Stomach (tissue), 9 donors: ENCODE results near the gene NUP160. TPM values are rescaled to one million over a fixed set of nuclear protein-coding genes. Genes with fewer than 3 reads are reported as not detected.
"Not testable (repeated sequence)": the region's sequence is repeated elsewhere in the genome, so short reads cannot be mapped to it uniquely, and the experiment has no call there.

Experiments used
- DNase-seq, 2 donors: peaks; one replicate each; pipeline versions ENCODE4 v3.0.0 to v3.0.0-alpha.2; 2013 to 2019
- H3K27ac ChIP-seq, 5 donors: fragments of 200-600 bp in 4 of 5; sonication (generic) in 4 of 5; one replicate each; pipeline ENCODE4 v1.5.1; 2013 to 2019; ENCODE audit warnings: mild to moderate bottlenecking in 1 of 5, moderate library complexity in 1 of 5
- H3K27me3 ChIP-seq, 3 donors: fragments of 200-600 bp; sonication (generic); one replicate each; pipeline ENCODE4 v1.5.1; 2017 to 2019; ENCODE audit warnings: mixed run types in 1 of 3
- H3K36me3 ChIP-seq, 4 donors: fragments of 200-600 bp; sonication (generic); 1 replicate in 3 of 4; 2 replicates in 1 of 4; pipeline ENCODE4 v1.5.1; 2016 to 2019
- H3K4me1 ChIP-seq, 4 donors: fragments of 200-600 bp; sonication (generic); one replicate each; pipeline ENCODE4 v1.5.1; 2016 to 2019
- H3K4me3 ChIP-seq, 4 donors: fragments of 200-600 bp; sonication (generic) in 3 of 4; one replicate each; pipeline ENCODE4 v1.5.1; 2016 to 2019; ENCODE audit warnings: mild to moderate bottlenecking in 1 of 4
- H3K9me3 ChIP-seq, 4 donors: fragments of 200-600 bp; sonication (generic); one replicate each; pipeline ENCODE4 v1.5.1; 2016 to 2019
- EP300 ChIP-seq: sonication (generic); formaldehyde crosslinking; IDR thresholded peaks from one replicate; pipeline ENCODE4 v1.6.1; 2017; ENCODE audit warnings: antibody characterized with exemption
- POLR2A ChIP-seq, 4 donors: fragments of 450-650 bp; IDR thresholded peaks; one replicate each; pipeline ENCODE4 v1.6.1; 2016; ENCODE audit warnings: antibody characterized with exemption in 4 of 4, control low read depth in 2 of 4, mild to moderate bottlenecking in 1 of 4, moderate library complexity in 1 of 4
- POLR2AphosphoS5 ChIP-seq, 3 donors: sonication (generic); formaldehyde crosslinking; IDR thresholded peaks; one replicate each; pipeline ENCODE4 v1.6.1; 2016; ENCODE audit warnings: antibody characterized with exemption in 3 of 3
- WGBS, 5 donors: extraction: QIAGEN DNeasy Blood & Tissue Kit in 3 of 5; methylation state at CpG; one replicate each; pipeline versions ENCODE4 v1.1.5 to v1.1.7; 2013 to 2018; 5-methylcytosine and 5-hydroxymethylcytosine counted together
- intact Hi-C: fragments of 100-400 bp; cut with DNase I; formaldehyde crosslinking; loops from one replicate; pipeline ENCODE4 v1.15.1; 2023; ENCODE audit warnings: low total_unique reads
- polyA plus RNA-seq, 3 donors: library from polyadenylated mRNA; stranded (reverse); fragments of 200-250 nt; gene quantifications; one replicate each; pipeline ENCODE4 v1.2.3, GENCODE V29; 2013
- total RNA-seq, 5 donors: library from RNA; depleted of rRNA; stranded (reverse); fragments of >200 nt; gene quantifications; one replicate each; pipeline versions ENCODE4 v1.1.0 to v1.2.3, GENCODE V29; 2014 to 2016
- TF ChIP-seq, protein P1 (sequence below), 7 experiments: fragments of 450-650 bp in 4 of 7; fragments of 200-600 bp in 3 of 7; sonication (generic) in 3 of 7; IDR thresholded peaks; one replicate each; pipeline ENCODE4 v1.5.1; 2016 to 2019; ENCODE audit warnings: antibody characterized with exemption in 7 of 7, control low read depth in 2 of 7, mild to moderate bottlenecking in 1 of 7
- donor health status: healthy with polysubstance abuse.
- donor health status: Bipolar disorder and iron deficiency.
- donor health status: healthy.

The NUP160 gene
- total and polyA plus RNA-seq, 8 donors = 7.9 to 77.5 (median 12.0) TPM

DNA sequence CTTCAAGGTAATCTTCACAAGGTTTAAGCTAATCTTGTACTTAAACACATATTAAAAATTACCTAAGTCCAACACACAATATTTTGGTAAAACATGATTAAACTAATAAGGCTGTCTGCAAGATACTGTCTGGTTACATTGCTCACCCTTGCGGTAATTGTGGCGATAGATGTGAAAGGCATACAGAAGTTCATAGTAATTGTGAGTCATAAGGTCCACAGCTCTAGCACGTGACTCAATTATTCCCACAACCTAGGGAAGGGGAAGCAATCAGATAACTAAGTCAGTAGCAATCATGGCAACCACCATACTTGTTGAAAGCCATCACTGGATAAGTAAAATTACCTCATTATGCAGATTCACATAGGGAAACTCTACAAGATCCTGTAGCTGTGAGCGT lies 50.5 kb downstream of the NUP160 start:
- intact Hi-C loops = no loop called here
- no peak overlapping the region for H3K4me3 ChIP-seq
- TF ChIP-seq POLR2A (IDR thresholded peaks at IDR 0.05) (no peak), EP300 (no peak), POLR2AphosphoS5 (IDR thresholded peaks at IDR 0.05) (no peak)
- TF ChIP-seq, protein P1, sequence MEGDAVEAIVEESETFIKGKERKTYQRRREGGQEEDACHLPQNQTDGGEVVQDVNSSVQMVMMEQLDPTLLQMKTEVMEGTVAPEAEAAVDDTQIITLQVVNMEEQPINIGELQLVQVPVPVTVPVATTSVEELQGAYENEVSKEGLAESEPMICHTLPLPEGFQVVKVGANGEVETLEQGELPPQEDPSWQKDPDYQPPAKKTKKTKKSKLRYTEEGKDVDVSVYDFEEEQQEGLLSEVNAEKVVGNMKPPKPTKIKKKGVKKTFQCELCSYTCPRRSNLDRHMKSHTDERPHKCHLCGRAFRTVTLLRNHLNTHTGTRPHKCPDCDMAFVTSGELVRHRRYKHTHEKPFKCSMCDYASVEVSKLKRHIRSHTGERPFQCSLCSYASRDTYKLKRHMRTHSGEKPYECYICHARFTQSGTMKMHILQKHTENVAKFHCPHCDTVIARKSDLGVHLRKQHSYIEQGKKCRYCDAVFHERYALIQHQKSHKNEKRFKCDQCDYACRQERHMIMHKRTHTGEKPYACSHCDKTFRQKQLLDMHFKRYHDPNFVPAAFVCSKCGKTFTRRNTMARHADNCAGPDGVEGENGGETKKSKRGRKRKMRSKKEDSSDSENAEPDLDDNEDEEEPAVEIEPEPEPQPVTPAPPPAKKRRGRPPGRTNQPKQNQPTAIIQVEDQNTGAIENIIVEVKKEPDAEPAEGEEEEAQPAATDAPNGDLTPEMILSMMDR (IDR thresholded peaks at IDR 0.05) = no peak
- DNase-seq = no peak
- no peaks in the 10 kb centered on the region for H3K27me3 ChIP-seq
- H3K4me1 ChIP-seq = peaks cover 0 to 8% (median under 1%) of the 10 kb centered on the region in 4 donors
- 85 to 89% (median 86%) methylated on average over 4 of the region's 4 CpGs for WGBS, 5 donors
- peaks cover 57 to 100% (median 98%) of the 10 kb centered on the region in 4 donors for H3K36me3 ChIP-seq
- H3K9me3 ChIP-seq = no peaks in the 10 kb centered on the region
- H3K27ac ChIP-seq = no peak overlapping the region

DNA sequence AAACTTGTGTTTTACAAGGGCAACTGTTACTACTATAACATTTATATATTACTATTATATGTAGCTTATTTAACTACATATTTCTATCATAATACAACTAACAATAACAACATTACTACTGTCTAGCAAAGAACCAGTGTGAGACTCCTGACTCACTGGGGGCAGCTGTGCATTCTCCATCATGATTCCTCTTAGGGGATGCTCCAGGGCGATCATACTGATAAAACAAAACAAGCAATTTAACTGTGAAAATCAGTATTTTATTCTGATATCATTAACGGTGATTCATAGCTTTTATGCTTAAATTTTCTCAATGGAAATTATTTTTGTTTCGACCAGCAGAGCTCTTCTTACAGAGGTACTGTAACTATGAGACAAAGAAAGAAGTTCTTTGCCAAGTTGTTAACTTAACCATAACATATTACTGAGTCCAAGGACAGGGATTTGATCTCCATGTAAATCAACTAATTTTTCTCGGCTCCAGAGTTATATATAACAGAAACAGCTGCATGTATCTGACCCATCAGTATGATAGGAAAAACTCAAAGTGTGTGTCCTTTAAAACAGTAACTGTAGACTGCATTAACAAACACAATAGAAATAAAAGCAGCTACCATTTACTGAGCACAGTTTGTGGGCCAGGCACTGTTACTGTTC lies 56.2 kb downstream of the NUP160 start:
- Histone ChIP-seq H3K27me3 (no peaks in the 10 kb centered on the region), H3K4me3 (no peak overlapping the region), H3K36me3 (peaks cover 46 to 100% (median 97%) of the 10 kb centered on the region in 4 donors), H3K27ac (peak overlapping the region in 2 of 5 donors; percentile 29 to 35), H3K4me1 (peaks cover 0 to 14% (median 2%) of the 10 kb centered on the region in 4 donors), H3K9me3 (no peaks in the 10 kb centered on the region)
- intact Hi-C loops = no loop called here
- 74 to 91% (median 81%) methylated on average over 4 of the region's 4 CpGs for WGBS, 5 donors
- DNase-seq = no peak
- no peak for TF ChIP-seq POLR2A (IDR thresholded peaks at IDR 0.05)
- TF ChIP-seq, protein P1 (IDR thresholded peaks at IDR 0.05) = no peak
- TF ChIP-seq EP300 = no peak
- no peak for TF ChIP-seq POLR2AphosphoS5 (IDR thresholded peaks at IDR 0.05)

DNA sequence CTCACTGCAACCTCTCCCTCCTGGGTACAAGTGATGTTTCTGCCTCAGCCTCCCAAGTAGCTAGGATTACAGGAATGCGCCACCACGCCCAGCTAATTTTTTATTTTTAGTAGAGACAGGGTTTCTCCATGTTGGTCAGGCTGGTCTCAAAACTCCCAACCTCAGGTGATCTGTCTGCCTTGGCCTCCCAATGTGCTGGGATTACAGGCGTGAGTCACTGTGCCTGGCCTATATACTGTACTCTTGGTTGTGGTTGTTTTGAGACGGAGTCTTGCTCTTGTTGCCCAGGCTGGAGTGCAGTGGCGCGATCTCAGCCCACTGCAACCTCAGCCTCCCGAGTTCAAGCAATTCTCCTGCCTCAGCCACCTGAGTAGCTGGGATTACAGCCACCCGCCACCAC lies 58.1 kb downstream of the NUP160 start:
- intact Hi-C loops, H3K4me3 ChIP-seq, H3K27ac ChIP-seq, H3K27me3 ChIP-seq, DNase-seq, H3K9me3 ChIP-seq: not testable (repeated sequence)
- Histone ChIP-seq H3K4me1 (peaks cover 0 to 14% (median 2%) of the 10 kb centered on the region in 4 donors), H3K36me3 (peaks cover 62 to 100% (median 97%) of the 10 kb centered on the region in 4 donors)
- WGBS, 5 donors = 95 to 100% (median 97%) methylated on average over 8 of the region's 8 CpGs

DNA sequence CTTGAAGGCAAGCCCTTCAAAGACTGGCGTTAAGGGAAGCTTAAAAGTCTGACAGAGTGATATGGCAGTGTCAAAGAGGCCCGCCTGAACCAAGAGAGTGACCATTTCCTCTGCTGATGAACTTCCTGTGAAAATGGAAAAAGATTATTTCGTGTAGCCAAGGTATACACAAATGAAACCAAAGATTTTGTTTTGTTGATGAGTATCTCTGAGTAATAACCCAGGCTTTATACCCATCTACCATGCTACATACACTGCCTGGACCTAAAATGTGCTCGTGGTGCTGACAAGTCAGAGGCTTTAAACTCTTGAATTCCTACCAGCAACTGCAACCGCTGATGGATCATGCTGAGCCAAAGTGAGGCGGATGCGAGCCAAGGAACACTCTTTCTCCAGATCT lies 60.0 kb downstream of the NUP160 start:
- Histone ChIP-seq H3K36me3 (peaks cover 59 to 100% (median 99%) of the 10 kb centered on the region in 4 donors), H3K27ac (no peak overlapping the region), H3K9me3 (no peaks in the 10 kb centered on the region), H3K4me1 (peaks cover 0 to 12% (median 2%) of the 10 kb centered on the region in 4 donors), H3K4me3 (no peak overlapping the region), H3K27me3 (no peaks in the 10 kb centered on the region)
- no peak for TF ChIP-seq EP300
- TF ChIP-seq POLR2A (IDR thresholded peaks at IDR 0.05) = no peak
- no peak for TF ChIP-seq POLR2AphosphoS5 (IDR thresholded peaks at IDR 0.05)
- TF ChIP-seq, protein P1 (IDR thresholded peaks at IDR 0.05) = no peak
- intact Hi-C loops = no loop called here
- no peak for DNase-seq
- 89 to 95% (median 91%) methylated on average over 7 of the region's 7 CpGs for WGBS, 5 donors

DNA sequence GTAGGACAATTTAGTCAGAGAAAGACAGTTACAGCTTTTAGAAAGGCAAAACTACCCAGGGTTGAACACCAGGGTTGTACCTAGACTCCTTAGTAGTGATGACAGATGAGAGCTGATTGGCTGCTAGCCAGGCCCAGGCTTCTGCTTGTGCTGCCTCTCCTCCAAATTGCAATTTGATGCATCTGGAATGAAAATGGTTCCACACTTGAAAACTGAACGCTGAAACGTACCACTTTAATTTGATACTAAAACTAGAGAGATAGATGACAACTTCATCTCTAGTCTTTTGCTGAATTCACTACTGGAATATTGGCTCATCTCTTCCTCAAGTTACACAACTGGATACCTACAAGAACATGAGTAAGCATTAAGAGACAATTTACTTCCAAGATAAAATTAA lies 61.8 kb downstream of the NUP160 start:
- H3K4me3 ChIP-seq = no peak overlapping the region
- 76 to 88% (median 81%) methylated on average over 2 of the region's 2 CpGs for WGBS, 5 donors
- TF ChIP-seq POLR2AphosphoS5 (IDR thresholded peaks at IDR 0.05) (no peak), EP300 (no peak), POLR2A (IDR thresholded peaks at IDR 0.05) (no peak)
- TF ChIP-seq, protein P1 (IDR thresholded peaks at IDR 0.05) = no peak
- intact Hi-C loops = no loop called here
- peaks cover 62 to 100% (median 99%) of the 10 kb centered on the region in 4 donors for H3K36me3 ChIP-seq
- no peaks in the 10 kb centered on the region for H3K4me1 ChIP-seq
- H3K9me3 ChIP-seq = no peaks in the 10 kb centered on the region
- no peak overlapping the region for H3K27ac ChIP-seq
- DNase-seq = peak in 1 of 2 donors; percentile 35
- no peaks in the 10 kb centered on the region for H3K27me3 ChIP-seq
